Stimulated activated CD4-positive, alpha-beta T cell treated with anti-CD3 and anti-CD28 coated beads, Interleukin-15, amount 100 ng/mL, for 1 hour (primary cell): Measurements from ENCODE around the gene KNDC1.

Experiments used
- DNase-seq, 2 donors: peaks; one replicate each; pipeline ENCODE4 v3.0.0-alpha.2; 2020; ENCODE audit warnings: low read depth in 1 of 2, low spot score in 1 of 2

Gene KNDC1

GRCh38 chr10:133238466-133238804 lies 78.4 kb downstream of the KNDC1 start:
- no peak for DNase-seq

GRCh38 chr10:133239990-133240389 lies 80.0 kb downstream of the KNDC1 start:
- no peak for DNase-seq

- DNase-seq: no peak
Measured at GRCh38 chr10:133241501-133242205, 81.6 kb downstream of the KNDC1 start.

- DNase-seq: no peak
Measured at GRCh38 chr10:133242611-133243356, 82.8 kb downstream of the KNDC1 start.

GRCh38 chr10:133243593-133243992 lies 83.6 kb downstream of the KNDC1 start:
- DNase-seq: no peak

- DNase-seq: no peak
Measured at GRCh38 chr10:133245439-133246235, 85.6 kb downstream of the KNDC1 start.

GRCh38 chr10:133246236-133246626 lies 86.2 kb downstream of the KNDC1 start:
- DNase-seq: no peak

- DNase-seq: no peak
Measured at GRCh38 chr10:133247681-133248333, 87.8 kb downstream of the KNDC1 start.

- no peak for DNase-seq
Measured at GRCh38 chr10:133248334-133248715, 88.3 kb downstream of the KNDC1 start.

- no peak for DNase-seq
Measured at GRCh38 chr10:133249094-133249780, 89.2 kb downstream of the KNDC1 start.

- no peak for DNase-seq
Measured at GRCh38 chr10:133249975-133250754, 90.1 kb downstream of the KNDC1 start.

- no peak for DNase-seq
Measured at GRCh38 chr10:133251388-133252222, 91.6 kb downstream of the KNDC1 start.

- DNase-seq: no peak
Measured at GRCh38 chr10:133252223-133252552, 92.2 kb downstream of the KNDC1 start.

- DNase-seq: no peak
Measured at GRCh38 chr10:133253361-133253955, 93.4 kb downstream of the KNDC1 start.

- DNase-seq: no peak
Measured at GRCh38 chr10:133254421-133255120, 94.6 kb downstream of the KNDC1 start.

GRCh38 chr10:133255323-133255722 lies 95.3 kb downstream of the KNDC1 start:
- no peak for DNase-seq

GRCh38 chr10:133257489-133258065 lies 97.6 kb downstream of the KNDC1 start:
- DNase-seq: no peak
